HG03025 (cell line): ENCODE data around the gene ARV1.
"Not testable (repeated sequence)": the region's sequence is repeated elsewhere in the genome, so short reads cannot be mapped to it uniquely, and the experiment has no call there.

Experiments
- ATAC-seq: cut with Tn5 transposase; IDR thresholded peaks from one replicate; pipeline ENCODE4 v1.9.1; 2021; ENCODE audit warnings: mild to moderate bottlenecking, moderate library complexity; ENCODE audit not compliant: unreplicated experiment, low FRiP score

ARV1 gene

DNA sequence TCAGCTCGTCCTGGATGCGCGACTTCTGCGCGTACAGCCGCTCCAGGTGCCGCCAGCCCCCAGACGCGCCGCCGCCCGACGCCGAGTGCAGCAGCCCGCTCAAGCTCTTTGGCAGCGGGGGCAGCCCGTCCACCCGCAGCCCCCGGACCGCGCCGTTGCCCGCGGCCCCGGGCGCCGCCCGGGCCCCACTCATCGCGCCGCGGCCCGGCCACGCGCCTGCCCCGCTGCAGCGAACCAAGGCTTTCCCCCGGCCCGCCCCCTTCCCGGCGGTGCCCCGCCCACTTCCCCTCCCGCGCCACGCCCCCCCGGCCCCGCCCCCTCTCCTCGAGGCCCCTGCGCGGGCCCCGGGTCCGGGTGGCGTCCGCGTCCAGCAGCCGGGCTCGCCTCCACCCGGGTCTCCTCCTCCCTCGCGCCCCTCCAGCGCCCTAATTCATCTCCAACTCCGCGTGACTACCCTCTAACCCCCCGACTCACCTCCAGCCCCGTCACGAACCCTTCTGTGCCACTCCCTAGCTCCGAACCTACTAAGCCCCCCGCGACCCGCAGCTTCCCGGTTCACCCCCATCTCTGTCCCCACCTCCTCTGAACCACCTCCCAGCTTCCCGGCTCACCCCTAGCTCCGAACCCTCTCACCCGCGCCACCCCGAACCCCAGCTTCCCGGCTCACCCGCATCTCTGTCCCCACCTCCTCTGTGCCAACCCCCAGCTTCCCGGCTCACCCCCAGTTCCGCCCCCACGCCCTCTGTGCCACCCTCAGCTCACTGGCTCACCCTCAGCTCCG lies 61.3 kb downstream of the ARV1 start, which contains the start of gene FAM89A:
FAM89A (minus strand) TSS at position 236 of the 781 bp plus-strand sequence; CDS start at position 193, 43 bp downstream.
- ATAC-seq, result peak; percentile 55

DNA sequence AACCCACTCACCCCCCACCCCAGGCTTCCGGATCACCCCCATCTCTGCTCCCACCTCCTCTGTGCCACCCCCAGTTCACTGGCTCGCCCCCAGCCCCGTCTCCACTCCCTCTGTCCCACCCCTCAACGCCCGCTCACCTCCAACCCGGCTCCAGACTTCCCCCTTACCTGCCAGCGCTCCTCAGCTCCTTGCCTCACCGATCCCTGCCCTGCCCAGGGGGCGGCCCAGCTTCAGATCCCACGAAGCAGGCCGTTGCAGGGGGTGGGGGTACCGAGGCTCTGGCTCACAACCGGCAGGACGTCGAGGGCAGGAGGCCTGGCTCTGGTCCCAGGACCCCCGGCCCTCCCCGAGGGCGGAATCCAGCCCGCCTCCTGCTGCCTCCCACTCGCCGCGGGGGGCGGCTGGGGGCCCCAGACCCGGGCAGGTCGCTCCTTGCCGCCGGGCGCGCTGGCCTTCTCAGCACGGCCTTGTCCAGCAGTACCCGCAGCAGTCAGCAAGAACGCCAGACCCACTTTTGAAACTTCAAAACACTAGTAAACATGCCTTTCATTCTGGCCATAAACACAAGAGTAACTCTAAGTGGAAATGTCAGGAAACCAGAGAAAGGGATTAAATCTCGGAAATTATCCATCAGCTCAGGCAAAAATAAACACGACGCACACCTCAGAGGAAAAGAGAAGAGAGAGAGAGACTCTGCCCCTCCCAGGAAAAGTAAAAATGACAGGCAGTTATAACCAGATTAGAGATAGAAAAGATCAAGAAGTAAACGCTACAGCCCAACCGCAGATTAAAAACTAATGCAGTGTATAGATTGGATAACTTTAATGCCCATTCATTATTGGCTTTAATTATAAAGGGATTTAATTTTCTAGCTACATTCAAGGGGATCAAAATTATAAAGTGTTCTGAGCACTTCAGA lies 62.2 kb downstream of the ARV1 start:
- ATAC-seq, result no peak

DNA sequence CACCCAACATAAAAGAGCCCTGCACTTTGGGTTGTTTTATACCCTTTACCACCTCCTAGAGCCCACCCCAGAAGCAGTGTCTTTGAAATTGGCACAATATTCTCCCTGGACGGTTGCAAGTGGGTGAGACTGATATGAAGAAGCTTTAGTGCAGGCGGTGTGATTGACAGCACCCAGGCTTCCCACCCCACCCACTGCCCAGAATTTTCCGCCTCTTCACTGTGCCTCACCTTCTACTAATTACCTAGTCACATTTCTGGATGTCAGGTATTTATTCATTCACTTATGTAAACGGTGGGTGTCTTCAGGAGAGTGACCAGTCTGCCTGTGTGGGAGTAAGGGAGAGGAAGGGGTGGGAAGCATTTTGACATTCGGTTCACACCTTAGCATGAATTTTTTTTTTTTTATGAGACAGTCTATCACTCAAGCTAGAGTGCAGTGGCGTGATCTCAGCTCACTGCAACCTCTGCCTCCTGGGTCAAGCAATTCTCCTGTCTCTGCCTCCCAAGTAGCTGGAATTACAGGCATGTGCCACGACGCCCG lies 62.9 kb downstream of the ARV1 start:
- ATAC-seq, result no peak

DNA sequence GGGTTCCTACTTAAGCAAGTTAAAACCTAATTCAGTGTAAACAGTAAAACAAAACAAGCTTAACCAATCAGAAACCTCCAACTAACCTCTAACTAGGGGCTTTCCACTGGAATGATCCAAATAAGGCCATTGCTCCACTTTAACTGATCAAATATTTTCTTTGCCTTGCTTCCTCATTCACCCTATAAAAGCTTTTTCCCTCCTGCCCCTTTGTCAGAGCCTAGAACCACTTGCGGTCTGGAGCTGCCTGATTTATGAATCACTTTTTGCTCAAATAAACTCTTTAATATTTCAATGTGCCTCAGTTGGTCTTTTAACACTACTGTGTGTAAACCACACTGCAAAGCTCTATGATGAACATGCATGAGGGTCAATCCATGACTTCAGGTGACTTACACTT lies 65.7 kb downstream of the ARV1 start:
- ATAC-seq, result no peak

DNA sequence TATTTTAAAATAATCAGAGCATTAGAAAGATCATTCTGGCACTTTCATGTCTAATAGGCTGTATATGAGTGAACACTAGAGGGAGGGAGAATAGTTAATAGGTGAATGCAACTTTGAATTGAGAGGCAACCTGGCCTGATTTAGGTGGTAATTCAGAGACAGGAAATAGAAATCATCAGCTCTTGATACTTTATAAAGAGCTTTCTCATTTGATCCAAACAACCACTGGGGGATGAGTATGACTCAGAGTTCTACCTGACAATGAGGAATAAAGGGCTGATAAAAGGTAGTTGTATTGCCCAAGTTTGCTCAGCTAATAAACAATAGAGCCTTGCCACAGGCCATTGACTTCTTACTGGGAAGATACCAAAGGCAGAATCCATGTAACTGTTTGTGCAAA lies 66.4 kb downstream of the ARV1 start:
- no peak for ATAC-seq

DNA sequence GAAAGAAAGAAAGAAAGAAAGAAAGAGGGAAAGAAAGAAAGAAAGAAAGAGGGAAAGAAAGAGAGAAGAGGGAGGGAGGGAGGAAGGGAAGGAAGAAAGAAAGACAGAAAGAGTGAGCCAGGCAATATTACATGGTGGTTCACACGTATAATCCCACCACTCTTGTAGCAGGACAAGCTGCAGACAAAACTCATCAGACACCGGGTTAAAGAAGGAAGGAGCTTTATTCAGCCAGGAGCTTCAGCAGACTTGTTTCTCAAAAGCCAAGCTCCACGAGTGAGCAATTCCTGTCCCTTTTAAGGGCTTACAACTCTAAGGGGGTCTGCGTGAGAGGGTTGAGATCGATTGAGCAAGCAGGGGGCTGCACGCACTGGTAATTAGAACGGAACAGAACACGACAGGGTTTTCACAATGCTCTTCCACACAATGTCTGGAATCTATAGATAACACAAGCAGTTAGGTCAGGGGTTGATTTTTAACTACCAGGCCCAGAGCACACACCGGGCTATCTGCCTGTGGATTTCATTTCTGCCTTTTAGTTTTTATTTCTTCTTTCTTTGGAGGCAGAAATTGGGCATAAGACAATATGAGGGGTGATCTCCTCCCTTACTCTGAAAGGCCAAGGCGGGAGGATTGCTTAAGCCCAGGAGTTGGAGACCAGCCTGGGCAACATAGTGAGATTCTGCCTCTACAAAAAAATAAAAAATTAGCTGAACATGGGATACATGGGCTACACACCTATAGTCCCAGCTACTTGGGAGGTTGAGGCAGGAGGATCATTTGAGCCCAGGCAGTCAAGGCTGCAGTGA lies 67.2 kb downstream of the ARV1 start:
- not testable (repeated sequence) for ATAC-seq

DNA sequence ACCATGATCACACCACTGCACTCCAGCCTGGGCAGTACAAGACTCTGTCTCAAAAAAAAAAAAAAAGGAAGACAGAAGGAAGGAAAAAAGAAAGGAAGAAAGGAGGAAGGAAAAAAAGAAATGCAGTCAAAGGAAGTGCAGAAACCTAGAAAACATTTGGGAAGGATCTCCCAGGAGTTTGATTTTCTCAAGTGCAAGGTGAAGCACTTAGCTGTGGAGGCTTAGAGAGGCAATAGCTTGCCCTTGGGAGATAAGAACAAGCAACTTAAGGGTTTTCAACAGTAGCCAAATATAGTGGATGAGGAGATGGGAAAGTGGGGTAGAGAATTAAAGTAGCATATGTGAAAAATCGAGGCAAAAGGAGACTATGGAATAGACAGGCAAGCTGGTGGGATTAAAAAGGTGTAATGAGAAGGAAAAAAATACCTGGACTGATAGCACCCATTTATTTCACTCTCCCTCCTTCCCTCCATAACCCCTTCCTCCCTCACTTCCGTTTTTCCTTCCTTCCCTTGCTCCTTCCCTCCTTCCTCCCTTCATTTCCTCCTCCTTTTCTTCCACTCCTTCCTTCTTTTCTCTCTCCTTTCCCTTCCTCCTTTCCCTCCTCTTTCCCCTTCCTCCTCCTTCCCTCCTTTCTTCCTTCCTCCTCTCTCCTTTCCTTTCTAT lies 68.0 kb downstream of the ARV1 start:
- ATAC-seq, result no peak

DNA sequence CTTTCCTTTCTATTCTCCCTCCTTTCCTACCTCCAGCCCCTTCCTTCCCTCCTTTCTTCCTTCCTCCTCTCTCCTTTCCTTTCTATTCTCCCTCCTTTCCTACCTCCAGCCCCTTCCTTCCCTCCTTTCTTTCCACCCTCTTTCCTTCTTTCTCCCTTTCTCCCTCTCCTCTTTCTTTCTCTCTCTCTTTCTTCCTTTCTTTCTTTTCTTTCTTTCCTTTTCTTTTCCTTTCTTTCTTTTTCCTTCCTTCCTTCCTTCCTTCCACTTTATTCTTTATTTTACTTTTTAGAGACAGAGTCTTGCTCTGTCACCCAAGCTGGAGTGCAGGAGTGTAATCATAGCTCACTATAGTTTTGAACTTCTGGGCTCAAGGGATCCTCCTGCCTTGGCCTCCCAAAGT lies 68.6 kb downstream of the ARV1 start:
- not testable (repeated sequence) for ATAC-seq

DNA sequence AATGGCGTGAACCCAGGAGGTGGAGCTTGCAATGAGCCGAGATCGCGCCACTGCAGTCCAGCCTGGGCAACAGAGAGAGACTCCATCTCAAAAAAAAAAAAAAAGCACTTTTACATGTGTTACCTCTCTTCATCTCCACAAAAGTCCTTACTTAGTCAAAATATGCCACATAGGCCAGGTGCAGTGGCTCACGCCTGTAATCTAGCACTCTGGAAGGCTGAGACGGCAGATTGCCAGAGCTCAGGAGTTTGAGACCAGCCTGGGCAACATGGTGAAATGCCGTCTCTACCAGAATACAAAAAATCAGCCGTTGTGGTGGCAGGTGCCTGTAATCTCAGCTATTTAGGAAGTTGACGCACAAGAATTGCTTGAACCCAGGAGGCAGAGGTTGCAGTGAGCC lies 69.5 kb downstream of the ARV1 start:
- ATAC-seq, result not testable (repeated sequence)

DNA sequence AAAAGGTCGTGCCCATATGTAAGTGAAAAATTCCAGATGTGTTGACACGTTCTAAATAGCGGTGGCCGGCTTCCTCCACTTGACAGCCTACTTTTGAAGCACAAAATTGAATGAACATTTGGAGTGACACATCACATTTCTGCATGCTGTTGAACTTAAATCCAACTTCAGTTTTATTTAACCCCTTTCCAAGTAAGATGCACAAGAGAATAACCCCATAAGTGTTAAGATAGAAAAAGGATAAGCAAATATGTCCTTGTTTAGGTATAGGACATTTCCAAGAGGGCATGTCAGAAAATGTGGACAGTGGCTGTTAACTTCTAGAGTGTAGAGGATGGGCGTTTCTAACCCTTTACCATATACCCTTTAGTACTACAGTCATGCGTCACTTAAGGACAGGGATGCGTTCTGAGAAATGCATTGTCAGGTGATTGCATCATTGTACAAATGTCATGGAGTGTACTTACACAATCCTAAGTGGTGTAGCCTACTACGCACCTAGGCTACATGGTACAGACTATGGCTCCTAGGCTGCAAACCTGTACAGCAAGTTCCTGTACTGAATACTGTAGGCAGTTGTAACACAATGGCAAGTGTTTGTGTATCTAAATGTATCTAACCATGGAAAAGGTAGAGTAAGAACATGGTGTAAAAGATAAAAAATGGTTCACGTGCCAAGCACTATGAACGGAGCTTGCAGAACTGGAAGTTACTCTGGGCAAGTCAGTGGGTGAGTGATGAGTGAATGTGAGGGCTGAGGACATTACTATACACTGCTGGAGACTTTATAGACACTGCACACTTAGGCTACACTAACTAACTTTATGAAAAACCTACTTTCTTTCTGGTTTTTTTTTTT lies 70.5 kb downstream of the ARV1 start:
- ATAC-seq, result no peak
